ENCODE measurements around the gene RHBDF1.

Gene RHBDF1

DNA sequence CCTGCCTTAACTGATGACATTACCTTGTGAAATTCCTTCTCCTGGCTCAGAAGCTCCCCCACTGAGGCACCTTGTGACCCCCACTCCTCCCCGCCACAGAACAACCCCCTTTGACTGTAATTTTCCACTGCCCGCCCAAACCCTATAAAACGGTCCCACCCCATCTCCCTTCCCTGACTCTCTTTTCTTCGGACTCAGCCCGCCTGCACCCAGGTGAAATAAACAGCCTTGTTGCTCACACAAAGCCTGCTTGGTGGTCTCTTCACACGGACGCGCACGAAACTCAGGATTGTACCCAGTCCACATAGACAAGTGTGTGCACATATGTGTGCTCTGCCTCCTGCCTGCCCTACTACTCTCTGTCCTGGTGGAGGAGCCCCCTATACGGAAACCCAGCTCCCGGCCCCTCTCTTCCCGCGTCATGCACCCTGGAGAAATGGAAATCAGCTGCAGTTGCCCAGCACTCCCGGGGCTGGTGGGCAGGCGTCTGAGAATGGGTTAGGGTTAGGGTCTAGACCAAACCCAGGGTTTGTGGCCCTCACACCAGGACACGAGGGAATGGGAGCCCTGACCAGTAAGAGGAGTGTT is 2.4 kb upstream of the RHBDF1 start:
- TF ChIP-seq, protein P1, sequence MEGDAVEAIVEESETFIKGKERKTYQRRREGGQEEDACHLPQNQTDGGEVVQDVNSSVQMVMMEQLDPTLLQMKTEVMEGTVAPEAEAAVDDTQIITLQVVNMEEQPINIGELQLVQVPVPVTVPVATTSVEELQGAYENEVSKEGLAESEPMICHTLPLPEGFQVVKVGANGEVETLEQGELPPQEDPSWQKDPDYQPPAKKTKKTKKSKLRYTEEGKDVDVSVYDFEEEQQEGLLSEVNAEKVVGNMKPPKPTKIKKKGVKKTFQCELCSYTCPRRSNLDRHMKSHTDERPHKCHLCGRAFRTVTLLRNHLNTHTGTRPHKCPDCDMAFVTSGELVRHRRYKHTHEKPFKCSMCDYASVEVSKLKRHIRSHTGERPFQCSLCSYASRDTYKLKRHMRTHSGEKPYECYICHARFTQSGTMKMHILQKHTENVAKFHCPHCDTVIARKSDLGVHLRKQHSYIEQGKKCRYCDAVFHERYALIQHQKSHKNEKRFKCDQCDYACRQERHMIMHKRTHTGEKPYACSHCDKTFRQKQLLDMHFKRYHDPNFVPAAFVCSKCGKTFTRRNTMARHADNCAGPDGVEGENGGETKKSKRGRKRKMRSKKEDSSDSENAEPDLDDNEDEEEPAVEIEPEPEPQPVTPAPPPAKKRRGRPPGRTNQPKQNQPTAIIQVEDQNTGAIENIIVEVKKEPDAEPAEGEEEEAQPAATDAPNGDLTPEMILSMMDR (IDR thresholded peaks at IDR 0.05; ENCODE audit: control insufficient read depth, extremely low read depth, insufficient read depth) = no peak
- no peak for DNase-seq (ENCODE audit: low read depth)
- no peak overlapping the region for H3K4me3 ChIP-seq (ENCODE audit: low read depth, low read length)

DNA sequence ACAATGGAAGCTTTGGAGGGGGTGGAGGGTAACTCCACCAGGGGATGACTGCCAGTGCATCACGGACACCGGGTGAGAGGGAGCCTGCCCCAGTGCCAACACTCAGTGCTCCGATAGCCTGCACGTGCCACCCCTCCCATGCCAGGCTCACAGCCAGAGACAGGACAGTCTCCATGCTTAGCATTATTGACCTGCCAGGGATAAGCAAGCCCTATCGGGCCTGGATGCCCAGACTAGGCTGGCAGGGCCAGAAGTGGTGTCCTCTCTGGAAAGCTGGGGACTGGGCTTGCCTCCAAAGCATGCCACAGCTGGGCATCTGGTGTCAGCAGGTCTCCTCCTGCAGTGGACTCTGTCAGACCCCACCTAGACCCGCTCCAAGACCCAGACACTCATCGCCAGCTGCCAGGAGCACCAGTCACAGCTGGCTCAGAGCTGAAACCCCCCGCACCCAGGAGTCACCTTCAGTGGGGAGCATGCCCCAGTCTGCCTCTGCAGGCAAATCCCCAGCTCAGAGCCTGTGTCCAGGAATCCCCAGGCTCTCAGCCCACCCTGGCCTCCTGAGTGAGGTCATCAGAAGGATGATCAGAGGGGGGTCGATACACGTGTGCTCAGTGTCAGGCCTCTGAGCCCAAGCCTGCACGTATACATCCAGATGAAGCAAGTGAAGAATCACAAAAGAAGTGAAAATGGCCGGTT is 1.8 kb upstream of the RHBDF1 start:
- no peak for DNase-seq (ENCODE audit: low read depth)
- TF ChIP-seq, protein P1 (IDR thresholded peaks at IDR 0.05; ENCODE audit: control insufficient read depth, extremely low read depth, insufficient read depth) = no peak

DNA sequence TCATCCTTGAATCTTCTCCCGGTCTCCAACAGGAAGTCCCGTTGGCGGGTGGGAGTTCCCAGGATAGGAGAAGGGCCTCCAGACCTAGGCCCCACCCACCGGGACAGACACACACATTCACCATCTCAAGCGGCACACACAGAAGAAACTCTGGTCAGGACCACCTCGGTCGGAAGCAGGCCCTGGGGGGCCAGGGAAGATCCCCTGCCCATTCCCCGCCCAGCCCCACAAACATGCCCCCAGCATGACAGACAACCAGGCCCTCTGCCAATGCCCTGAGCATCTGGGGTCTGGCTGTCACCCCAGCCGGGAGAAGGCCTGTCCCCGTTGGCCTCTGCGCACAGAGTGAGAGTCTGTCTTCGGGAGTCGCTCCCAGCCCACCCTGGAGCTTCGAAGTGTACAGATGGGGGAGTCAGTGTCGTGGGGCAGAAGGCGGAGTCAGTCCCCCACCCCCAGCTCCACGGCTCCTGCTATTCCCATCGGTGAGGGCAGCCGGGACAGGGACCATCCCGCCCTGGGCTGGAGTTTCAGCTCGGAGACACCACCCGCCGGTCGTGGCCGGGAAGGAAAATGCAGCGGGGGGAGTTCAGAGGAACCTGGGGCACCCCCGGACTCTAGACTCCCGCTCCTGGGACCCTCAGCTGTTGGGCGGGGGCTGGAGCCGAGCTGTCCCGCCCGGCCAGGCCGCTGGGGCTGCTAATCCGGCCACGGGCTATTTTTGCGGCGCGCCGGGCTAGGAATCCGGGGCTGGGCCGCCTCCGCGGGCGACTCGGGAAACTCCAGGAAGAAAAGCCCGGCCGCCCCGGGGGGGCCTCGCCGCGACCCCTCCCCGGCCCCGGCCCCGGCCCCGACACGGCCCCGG is 660 bp downstream of the RHBDF1 start:
- TF ChIP-seq, protein P1 (IDR thresholded peaks at IDR 0.05; ENCODE audit: control insufficient read depth, extremely low read depth, insufficient read depth) = no peak
- DNase-seq (ENCODE audit: low read depth) = peak; percentile 96

More for the DNA sequence above, 1.8 kb upstream of the RHBDF1 start:
- no peak overlapping the region for H3K4me3 ChIP-seq (ENCODE audit: low read depth, low read length)

DNA sequence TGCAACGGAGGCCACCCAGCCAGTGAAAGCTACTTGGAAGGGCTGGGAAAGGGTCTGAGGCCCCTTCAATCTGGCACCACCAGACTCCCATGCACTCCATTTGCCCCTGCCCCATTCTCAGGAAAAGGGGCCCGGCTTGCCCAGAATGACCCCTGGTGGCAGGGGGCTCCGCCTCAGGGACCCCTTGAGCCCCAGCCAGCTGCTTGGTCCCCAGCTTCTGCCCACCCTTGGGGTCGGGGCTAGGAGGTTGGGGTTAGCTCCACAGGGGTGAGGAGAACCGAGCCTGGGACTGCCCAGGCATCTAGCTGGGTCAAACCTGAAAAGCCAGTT is 1.3 kb downstream of the RHBDF1 start:
- no peak for DNase-seq (ENCODE audit: low read depth)
- H3K4me3 ChIP-seq (ENCODE audit: low read depth, low read length) = peak overlapping the region; percentile 76
- TF ChIP-seq, protein P1 (IDR thresholded peaks at IDR 0.05; ENCODE audit: control insufficient read depth, extremely low read depth, insufficient read depth) = no peak

More for the DNA sequence above, 660 bp downstream of the RHBDF1 start:
- H3K4me3 ChIP-seq (ENCODE audit: low read depth, low read length) = peak overlapping the region; percentile 76

DNA sequence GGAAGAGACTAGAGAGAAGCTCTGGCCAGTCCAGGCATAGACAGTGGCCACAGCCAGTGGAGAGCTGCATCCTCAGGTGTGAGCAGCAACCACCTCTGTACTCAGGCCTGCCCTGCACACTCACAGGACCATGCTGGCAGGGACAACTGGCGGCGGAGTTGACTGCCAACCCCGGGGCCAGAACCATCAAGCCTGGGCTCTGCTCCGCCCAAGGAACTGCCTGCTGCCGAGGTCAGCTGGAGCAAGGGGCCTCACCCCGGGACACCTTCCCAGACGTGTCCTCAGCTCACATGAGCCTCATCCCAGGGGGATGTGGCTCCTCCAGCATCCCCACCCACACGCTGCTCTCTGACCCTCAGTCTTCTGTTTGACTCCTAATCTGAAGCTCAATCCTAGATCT is 3.2 kb downstream of the RHBDF1 start:
- DNase-seq (ENCODE audit: low read depth) = no peak
- no peak overlapping the region for H3K4me3 ChIP-seq (ENCODE audit: low read depth, low read length)
- TF ChIP-seq, protein P1 (IDR thresholded peaks at IDR 0.05; ENCODE audit: control insufficient read depth, extremely low read depth, insufficient read depth) = no peak

DNA sequence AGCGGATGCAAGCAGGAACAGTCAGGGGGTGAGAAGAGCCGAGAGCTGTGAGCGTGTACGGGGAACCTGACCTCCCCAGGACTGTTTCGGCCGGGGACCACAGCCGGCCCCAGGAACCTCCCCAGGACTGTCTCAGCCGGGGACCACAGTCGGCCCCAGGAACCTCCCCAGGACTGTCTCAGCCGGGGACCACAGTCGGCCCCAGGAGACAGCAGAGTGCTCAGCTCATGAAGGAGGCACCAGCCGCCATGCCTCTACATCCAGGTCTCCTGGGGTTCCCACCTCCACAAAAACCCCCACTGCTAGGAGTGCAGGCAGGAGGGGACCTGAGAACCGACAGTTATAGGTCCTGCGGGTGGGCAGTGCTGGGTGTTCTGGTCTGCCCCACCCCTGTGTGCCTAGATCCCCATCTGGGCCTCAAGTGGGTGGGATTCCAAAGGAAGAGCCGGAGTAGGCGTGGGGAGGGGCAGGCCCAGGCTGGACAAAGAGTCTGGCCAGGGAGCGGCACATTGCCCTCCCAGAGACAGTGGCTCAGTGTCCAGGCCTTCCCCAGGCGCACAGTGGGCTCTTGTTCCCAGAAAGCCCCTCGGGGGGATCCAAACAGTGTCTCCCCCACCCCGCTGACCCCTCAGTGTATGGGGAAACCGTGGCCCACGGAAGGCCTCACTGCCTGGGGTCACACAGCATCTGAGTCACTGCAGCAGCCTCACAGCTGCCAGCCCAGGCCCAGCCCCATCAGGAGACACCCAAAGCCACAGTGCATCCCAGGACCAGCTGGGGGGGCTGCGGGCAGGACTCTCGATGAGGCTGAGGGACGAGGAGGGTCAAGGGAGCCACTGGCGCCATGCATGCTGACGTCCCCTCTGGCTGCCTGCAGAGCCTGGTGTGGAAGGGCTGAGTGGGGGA is 4.3 kb downstream of the RHBDF1 start:
- TF ChIP-seq, protein P1 (IDR thresholded peaks at IDR 0.05; ENCODE audit: control insufficient read depth, extremely low read depth, insufficient read depth) = no peak
- H3K4me3 ChIP-seq (ENCODE audit: low read depth, low read length) = no peak overlapping the region
- no peak for DNase-seq (ENCODE audit: low read depth)
